GM18858 (cell line): ENCODE measurements around the gene RAPGEF6.
A peak's percentile ranks its signal among the peaks of the same experiment; 100 is the strongest.
"Not testable (repeated sequence)": the region's sequence is repeated elsewhere in the genome, so short reads cannot be mapped to it uniquely, and the experiment has no call there.

Experiments
- ATAC-seq: cut with Tn5 transposase; IDR thresholded peaks from one replicate; pipeline ENCODE4 v1.9.1; 2021; ENCODE audit not compliant: unreplicated experiment

RAPGEF6 gene, protein sequence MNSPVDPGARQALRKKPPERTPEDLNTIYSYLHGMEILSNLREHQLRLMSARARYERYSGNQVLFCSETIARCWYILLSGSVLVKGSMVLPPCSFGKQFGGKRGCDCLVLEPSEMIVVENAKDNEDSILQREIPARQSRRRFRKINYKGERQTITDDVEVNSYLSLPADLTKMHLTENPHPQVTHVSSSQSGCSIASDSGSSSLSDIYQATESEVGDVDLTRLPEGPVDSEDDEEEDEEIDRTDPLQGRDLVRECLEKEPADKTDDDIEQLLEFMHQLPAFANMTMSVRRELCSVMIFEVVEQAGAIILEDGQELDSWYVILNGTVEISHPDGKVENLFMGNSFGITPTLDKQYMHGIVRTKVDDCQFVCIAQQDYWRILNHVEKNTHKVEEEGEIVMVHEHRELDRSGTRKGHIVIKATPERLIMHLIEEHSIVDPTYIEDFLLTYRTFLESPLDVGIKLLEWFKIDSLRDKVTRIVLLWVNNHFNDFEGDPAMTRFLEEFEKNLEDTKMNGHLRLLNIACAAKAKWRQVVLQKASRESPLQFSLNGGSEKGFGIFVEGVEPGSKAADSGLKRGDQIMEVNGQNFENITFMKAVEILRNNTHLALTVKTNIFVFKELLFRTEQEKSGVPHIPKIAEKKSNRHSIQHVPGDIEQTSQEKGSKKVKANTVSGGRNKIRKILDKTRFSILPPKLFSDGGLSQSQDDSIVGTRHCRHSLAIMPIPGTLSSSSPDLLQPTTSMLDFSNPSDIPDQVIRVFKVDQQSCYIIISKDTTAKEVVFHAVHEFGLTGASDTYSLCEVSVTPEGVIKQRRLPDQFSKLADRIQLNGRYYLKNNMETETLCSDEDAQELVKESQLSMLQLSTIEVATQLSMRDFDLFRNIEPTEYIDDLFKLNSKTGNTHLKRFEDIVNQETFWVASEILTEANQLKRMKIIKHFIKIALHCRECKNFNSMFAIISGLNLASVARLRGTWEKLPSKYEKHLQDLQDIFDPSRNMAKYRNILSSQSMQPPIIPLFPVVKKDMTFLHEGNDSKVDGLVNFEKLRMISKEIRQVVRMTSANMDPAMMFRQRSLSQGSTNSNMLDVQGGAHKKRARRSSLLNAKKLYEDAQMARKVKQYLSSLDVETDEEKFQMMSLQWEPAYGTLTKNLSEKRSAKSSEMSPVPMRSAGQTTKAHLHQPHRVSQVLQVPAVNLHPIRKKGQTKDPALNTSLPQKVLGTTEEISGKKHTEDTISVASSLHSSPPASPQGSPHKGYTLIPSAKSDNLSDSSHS (N-terminal part only)

DNA sequence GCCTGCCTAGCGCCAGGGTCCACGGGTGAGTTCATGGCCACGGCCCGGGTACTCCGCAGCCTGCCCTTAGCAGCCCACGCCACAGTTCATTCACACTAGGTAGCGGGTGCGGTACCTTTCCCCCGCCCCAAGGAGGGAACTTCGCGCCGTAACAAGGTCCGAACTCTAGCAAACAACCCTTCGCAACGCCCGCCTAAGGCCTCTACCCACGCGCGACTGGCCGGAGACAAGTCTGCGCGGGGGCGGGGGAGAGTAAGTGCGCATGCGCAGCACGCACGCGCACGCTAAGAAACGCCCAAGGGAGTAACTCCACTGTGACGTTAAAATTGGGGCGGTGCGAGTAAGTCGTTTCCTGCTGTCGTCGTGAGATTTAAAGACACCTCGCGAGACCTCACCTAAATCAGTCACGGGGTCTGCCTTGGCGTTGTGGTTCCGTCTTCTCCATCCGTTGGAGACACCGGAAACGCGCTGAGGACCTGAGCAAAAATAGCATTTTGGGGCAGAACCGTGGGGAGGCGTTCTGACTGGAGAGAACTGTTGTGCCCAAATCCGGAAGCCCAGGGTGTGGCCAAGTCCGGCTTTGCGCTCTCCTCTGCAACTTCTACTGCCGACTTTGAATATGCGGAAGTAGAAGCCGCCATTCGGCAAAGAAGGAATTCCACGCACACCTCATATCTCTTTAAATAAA is at the start of gene RAPGEF6:
RAPGEF6 (minus strand) TSS at position 234 of the 688 bp plus-strand sequence; CDS start at position 35, 199 bp downstream.
- ATAC-seq: peak; percentile 74

- ATAC-seq: no peak
Observed at GRCh38 chr5:131684595-131684994, 49.6 kb upstream of the RAPGEF6 start.

- ATAC-seq: no peak
Observed at GRCh38 chr5:131684051-131684450, 49.0 kb upstream of the RAPGEF6 start.

GRCh38 chr5:131682826-131683225 is 47.8 kb upstream of the RAPGEF6 start:
- ATAC-seq: no peak

DNA sequence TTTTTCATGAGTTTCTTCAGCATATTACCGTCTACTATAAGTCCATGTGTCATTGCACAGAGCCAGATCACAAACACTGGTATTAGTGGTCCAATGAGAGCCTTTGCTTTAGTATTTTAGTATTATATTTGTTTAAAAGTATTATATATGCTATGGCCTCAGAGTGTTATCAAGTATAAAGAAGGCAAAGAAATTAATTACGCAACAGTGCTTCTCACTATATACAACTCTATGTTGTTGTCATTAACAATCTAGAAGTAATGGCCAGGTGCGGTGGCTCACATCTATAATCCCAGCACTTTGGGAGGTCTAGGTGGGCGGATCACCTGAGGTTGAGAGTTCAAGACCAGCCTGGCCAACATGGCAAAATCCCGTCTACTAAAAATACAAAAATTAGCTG is 47.1 kb upstream of the RAPGEF6 start:
- ATAC-seq: no peak

DNA sequence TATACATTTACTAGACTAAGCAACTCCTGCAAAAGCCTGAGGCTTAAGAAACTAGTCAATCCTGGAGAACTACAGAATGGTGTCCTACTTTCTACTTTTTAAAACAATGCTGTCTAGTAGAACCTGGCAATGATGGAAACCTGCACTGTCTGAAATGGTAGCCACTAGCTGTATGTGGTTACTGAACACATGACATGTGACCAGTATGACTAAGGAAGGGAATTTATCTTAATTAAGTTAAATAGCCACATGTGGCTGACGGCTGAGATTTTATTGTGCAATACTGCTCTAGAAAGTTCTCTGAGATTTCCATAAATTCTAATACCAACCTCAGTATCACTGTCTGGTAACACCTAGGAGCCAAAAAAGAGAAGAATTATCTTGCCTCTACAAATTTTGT is 44.9 kb upstream of the RAPGEF6 start:
- ATAC-seq: no peak

- ATAC-seq: not testable (repeated sequence)
Observed at GRCh38 chr5:131678273-131678672, 43.2 kb upstream of the RAPGEF6 start.

- no peak for ATAC-seq
Observed at GRCh38 chr5:131677115-131677514, 42.1 kb upstream of the RAPGEF6 start.

DNA sequence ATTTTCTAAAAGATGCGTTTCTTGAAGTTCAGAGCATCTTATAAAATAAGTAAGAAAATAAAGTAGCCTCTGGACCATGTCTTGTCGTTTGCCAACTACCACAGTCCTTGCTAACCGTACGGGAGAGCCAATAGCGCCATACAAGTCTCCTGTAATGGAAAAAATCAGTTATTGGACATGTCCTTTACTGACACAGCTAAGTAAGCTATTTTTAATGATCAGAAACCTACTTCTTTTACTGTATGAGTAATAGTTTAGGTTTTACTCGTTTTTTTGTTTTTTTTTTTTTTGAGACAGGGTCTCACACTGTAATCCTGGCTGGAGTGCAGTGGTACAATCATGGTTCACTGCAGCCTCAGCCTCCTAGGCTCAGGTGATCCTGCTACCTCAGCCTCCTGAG is 37.7 kb upstream of the RAPGEF6 start:
- ATAC-seq: no peak

DNA sequence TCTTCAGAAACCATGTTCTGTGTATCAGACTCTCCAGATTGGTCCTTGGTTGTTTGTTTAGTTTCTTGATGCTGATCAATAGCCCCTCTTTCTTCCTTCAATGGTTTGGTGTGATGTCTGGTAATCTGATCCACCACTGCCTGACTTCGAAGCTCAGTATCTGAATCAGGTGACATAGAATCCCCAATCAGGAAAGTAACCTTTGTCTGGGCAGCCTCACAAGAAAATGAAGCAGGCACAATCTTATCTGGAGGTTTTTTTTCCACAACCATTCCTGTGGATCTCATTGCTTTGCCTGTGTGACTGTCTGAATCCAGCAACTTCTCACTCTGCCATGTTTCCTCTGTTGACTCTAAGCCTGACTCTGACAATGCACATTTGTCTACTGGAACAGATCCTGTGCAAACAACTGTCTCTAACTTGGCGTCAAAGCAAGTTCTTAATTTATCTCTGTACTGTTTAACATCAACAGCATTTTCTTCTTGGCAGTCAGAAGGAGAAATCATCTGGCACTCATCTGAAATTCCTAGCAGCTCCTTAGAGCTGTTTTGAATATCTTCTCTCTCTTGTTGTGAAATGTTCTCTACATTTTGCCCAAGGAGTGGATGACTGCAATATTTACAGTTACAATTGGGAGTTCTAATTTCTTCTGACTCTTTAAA is 37.1 kb upstream of the RAPGEF6 start:
- ATAC-seq: no peak

DNA sequence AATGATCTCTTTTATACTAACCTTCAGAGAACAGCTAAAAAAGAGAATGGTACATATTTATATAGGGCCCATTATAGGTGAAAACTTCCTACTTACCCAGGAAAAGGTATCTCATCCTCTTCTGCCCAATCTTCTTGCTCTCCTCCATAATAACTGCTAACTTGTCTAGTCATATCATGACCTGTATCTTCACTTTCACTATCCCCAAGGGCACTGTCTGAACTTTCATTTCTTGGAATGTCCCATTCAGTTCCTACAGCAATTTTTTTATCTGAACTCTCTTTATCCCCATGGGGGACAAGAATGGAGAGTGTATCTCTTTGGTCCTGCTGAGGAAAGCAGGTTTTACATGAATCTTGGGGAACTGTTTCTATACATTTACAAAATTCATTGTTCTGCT is 36.4 kb upstream of the RAPGEF6 start:
- ATAC-seq: peak; percentile 52

GRCh38 chr5:131664929-131665328 is 29.9 kb upstream of the RAPGEF6 start:
- ATAC-seq: no peak

GRCh38 chr5:131661933-131662332 is 26.9 kb upstream of the RAPGEF6 start:
- no peak for ATAC-seq

GRCh38 chr5:131659841-131660240 is 24.8 kb upstream of the RAPGEF6 start:
- no peak for ATAC-seq

GRCh38 chr5:131659290-131659689 is 24.3 kb upstream of the RAPGEF6 start:
- ATAC-seq: no peak

DNA sequence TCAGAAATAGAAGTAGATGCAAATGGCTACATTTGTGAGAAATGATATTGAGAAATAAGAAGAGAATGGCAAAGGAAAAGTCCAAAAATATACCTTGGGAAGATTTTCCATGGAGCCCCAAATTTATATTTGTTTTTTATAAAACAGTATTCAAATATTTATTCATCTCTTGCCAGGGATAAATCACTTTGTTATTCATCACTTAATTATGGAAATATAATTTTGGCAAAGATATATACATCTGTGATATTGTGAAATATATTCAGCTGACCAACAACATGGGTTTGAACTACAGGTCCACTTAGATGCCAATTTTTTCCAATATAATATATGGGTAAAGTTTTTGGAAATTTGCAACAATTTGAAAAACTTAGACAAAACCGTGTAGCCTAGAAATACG is 19.7 kb upstream of the RAPGEF6 start:
- no peak for ATAC-seq

GRCh38 chr5:131654309-131654708 is 19.3 kb upstream of the RAPGEF6 start:
- no peak for ATAC-seq

GRCh38 chr5:131649161-131649560 is 14.1 kb upstream of the RAPGEF6 start:
- ATAC-seq: no peak

GRCh38 chr5:131647048-131647769 is 12.2 kb upstream of the RAPGEF6 start:
- ATAC-seq: peak; percentile 73
